Activated CD8-positive, alpha-beta memory T cell treated with anti-CD3 and anti-CD28 coated beads, Interleukin-2, amount 50 U/mL, for 48 hours (primary cell): ENCODE data around the gene LEMD2.
"Not testable (repeated sequence)": the region's sequence is repeated elsewhere in the genome, so short reads cannot be mapped to it uniquely, and the experiment has no call there.

Experiments used
- DNase-seq: peaks from one replicate; pipeline ENCODE4 v3.0.0-alpha.2; 2020

LEMD2 gene

GRCh38 chr6:33788694-33789549, at the start of gene LEMD2:
TSS of gene LEMD2 (minus strand) at chr6:33789130. CDS start at chr6:33789116, 14 bp downstream.
- peak; percentile 95 for DNase-seq

DNA sequence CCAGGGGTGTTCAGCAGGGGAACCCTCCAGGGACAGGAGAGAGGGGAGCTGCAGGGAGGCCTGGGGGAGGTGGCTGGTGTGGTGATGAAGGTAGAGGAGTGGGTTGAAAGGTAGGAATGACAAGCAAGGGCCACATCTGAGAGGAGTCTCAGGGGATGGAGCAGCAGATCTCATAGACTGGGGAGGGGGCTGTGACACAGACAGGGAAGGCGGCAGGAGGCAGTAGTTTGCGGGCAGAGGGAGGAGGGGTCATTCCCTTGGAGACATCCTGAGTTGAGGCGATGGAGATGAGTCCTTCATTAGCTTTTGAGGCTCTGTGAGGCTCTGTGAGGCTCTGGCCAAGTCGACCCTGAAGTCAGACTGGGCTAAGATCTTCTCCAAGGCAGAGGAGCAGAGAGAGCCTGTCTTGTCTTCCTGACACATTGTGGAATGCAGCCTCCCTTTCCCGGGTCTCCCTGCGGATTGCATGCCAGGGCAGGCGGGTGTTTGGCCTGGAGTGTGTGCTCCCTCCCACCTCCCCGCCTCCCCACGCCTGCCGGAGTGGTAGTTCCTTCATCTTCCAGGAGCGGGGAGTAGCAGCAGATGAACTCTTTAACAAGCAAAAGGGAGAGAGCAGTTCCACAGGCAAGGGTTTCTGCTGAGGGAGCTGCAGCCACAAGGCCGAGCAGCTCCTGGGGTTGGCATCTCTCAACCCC, 49.2 kb upstream of the LEMD2 start:
- no peak for DNase-seq

DNA sequence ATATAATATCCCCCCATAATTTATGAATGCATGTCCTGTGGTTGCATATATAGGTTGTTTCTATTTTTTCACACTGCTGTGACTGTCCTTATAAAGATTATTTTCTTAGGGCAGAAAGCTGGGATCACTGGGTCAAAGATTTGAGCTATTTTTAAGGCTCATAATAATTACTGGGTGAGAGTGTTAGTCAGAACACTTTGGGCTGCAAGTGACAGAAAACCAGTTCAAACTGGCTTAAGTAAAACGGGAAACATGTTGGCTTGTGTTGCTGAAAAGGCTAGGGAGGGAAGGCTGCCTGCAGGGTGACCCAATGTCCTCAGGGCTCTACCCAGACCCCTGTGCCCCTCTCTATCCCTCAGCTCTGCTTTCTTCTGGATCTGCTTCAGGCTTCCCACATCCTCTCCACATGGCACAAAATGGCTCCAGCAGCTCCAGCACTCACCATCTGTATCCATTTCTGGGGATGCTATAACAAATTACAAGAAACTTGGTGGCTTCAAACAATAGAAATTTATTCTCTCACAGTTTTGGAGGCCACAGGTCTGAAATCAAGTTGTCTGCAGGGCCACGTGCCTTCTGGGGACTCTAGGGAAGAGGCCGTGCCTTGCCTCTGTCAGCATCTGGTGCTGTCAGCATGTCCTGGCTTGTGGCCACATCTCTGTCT, 48.0 kb upstream of the LEMD2 start:
- no peak for DNase-seq

- DNase-seq, result no peak
These were observed 45.8 kb upstream of the LEMD2 start for GRCh38 chr6:33834401-33835392.

GRCh38 chr6:33833599-33833998, 44.7 kb upstream of the LEMD2 start:
- no peak for DNase-seq

DNA sequence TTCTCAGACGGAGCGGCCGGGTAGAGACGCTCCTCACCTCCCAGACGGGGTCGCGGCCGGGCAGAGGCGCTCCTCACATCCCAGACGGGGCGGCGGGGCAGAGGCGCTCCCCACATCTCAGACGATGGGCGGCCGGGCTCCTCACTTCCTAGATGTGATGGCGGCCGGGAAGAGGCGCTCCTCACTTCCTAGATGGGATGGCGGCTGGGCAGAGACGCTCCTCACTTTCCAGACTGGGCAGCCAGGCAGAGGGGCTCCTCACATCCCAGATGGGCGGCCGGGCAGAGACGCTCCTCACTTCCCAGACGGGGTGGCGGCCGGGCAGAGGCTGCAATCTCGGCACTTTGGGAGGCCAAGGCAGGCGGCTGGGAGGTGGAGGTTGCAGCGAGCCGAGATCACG, 43.9 kb upstream of the LEMD2 start:
- not testable (repeated sequence) for DNase-seq

GRCh38 chr6:33831725-33832124, 42.8 kb upstream of the LEMD2 start:
- not testable (repeated sequence) for DNase-seq

DNA sequence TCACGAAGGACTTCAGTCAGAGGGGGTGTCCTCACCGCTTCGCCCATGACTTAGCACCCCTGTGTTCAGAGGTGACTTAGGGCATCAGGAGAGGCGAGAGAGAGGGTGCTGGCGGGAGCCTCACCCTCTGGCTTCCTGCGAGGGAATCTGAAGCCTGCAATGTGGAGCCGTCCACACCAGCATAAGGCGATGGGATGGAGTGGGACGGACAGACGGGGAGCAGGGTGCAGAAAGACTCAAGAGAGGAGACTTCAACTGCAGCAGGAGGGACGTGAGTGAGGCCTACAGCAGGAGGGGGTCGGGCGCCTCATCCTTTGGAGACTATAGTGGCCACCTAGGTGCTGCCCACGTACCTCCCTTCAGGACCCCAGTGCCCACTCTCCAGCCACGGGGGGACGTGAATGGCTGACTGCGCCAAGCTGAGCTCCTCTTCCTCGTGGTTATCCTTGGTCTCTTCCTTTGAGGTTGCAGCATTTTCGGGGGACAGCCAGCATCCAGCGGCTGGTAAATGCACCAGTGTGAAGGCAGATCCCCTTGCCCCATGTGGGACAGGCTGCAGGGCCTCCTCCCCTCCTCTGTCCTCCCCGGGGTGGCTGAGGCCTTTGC, 41.8 kb upstream of the LEMD2 start:
- no peak for DNase-seq

- no peak for DNase-seq
These were observed 40.1 kb upstream of the LEMD2 start for GRCh38 chr6:33828764-33829731.

DNA sequence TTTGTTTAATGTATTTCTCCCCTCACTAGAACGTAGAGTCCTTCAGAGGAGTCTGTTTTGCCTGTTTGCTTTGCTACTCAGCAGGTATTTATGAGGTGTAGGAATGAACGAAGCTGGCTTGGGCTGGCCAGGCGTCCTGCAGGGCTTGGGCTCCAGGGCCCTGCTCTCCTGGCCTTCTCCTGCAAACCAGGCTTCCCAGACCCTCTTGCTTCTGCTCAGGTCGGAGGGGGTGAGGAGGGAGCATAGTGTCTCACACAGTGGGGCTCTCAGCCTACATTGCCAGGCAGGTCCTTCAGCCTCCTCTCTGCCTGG, 39.5 kb upstream of the LEMD2 start:
- no peak for DNase-seq

DNA sequence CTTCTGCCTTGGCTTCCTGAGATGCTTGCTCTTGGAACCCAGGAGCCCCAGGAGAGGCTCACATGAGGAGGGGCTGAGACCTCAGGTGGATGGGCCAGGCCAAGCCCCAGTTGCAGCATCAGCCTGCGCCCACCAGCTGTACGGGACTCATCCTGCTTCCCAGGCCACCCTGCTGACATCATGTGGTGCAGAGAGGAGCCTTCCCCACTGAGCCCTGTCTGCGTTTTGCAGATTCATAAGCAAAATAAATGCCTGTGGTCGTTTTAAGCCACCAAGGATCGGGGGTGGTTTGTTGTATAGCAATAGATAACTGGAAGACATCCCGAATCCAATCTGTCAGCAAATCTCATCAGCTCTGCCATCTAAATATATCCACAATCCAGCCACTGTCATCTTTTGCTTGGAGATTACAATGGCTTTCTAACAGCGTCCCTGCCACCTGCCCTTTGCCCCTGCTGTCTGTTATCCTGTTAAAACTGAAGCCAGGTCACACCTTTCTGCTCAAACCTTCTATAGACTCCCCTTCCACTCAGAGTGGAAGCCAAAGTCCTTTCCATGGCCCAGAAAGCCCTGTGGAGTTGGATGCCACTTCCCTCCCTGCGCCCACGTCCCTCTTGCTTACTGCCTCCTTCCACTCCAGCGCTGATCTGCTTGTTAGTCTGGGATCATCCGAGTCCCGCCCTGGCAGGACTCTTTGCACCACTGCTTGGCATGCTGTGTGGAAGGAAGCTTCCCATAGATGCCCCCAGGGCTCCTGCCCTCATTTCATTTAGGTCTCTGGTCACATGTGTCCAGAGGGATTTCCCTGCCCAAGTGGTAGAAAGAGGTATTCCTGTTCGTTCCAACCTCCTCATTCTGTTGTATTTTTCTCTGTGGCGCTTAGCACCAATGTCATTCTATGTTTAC, 38.9 kb upstream of the LEMD2 start:
- DNase-seq, result no peak

DNA sequence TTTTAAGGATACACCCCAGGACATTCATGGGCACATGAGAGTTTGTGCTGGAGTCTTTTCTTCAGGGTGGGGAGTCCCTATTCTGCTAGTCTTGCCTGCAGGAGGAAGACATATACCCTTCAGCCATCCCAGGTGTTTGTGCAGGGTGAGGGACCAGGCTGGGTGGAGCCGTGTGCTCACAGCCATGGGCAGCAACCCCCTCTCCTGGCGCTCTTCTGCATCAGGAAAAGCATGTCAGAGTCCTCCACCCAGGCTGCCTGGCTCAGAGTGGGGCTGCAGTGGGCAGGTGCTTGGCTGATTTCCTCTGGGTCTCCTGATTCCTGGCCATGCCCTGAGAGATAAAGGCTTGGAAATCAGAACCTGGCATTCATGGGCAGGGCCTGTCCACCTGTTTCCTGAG, 37.6 kb upstream of the LEMD2 start:
- no peak for DNase-seq

- DNase-seq, result no peak
These were observed 35.7 kb upstream of the LEMD2 start for GRCh38 chr6:33824461-33825154.

DNA sequence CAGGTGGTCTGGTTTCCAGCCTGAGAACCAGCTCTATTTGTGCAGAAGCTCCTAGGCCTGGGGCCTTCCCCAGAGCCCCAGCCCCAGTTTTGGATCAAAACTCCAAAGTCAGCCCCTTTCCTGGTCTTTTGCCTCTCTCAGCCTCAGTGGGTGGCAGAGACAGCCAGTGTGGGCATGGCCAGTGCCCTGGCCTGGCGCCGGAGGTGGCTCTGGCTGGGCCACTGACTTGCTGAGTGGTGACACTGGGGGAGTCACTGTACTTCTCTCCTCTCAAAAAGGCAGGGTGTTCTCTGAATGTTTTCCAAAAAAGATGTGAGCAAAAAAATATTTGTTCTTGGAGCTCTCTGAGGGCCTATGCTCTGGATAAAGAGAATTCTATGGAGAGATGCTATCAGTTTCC, 34.9 kb upstream of the LEMD2 start:
- no peak for DNase-seq

- DNase-seq, result no peak
These were observed 33.9 kb upstream of the LEMD2 start for GRCh38 chr6:33822575-33823395.

GRCh38 chr6:33820784-33821520, 32.0 kb upstream of the LEMD2 start:
- DNase-seq, result no peak

DNA sequence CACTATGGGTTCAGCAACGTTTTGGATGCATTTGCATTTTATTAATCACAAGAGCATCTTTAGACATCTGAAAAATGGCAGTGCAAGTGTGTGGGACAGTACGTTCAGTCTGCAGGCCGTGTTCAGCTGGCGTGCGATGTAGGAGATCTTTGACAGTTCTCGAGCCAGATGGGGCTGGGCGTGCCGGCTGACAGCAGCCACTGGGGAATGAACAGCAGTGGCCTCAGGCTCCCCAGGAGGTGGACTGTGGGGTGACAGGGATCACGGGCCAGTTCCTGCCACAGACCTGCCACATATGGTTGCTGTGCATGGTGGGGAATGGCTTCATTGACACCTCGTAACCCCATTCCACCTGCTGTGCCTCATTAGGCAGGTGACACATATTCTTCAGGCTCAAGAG, 31.3 kb upstream of the LEMD2 start:
- no peak for DNase-seq

DNA sequence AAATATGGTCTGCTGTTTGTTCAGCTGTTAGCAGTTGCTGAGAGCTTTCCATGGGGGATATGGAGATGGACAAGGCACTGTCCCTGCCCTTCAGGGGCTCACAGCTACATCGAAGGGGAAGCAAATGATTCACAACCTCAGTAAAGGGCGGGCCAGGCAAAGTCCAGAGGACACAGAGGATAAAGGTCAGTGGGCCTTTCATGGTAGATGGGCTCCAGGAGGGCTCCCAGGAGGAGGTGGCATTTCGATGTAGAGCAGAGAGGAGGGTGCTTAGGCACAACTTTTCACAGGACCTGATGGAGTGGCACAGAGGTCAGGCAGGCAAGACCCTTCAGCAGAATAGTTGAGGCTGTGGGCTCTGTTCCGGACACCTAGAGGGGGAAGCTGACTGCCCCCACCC, 30.1 kb upstream of the LEMD2 start:
- DNase-seq, result no peak
